HepG2 (cell line): ENCODE data around the gene GLIS1. TPM values are rescaled to one million over a fixed set of nuclear protein-coding genes. Genes with fewer than 3 reads are reported as not detected.

Source experiments
- ATAC-seq: fragments of 200-7000 bp; cut with Tn5 transposase; 3 replicates; pipeline ENCODE4 v1.9.1; 2020; ENCODE audit warnings: mild to moderate bottlenecking, moderate library complexity
- BruUV-seq: library from RNA; stranded (reverse); fragments of 400-500 nt; replicated peaks from 2 replicates; lab custom pipeline; 2021; lab: Mats Ljungman, UMichigan
- CTCF ChIA-PET: fragments of 300-600 bp; formaldehyde crosslinking; extraction: SDS; loops from one replicate; lab custom pipeline; 2021; ENCODE audit warnings: low total read pairs, inconsistent platforms, low intra/inter-chr PET ratio; lab: Yijun Ruan, JAX
- POLR2A ChIA-PET: fragments of 350-600 bp; sonication (Branson Sonifier 250); formaldehyde crosslinking; loops from one replicate; lab custom pipeline; 2020; ENCODE audit warnings: antibody characterized with exemption, inconsistent platforms; lab: Yijun Ruan, JAX
- DNase-seq: peaks from one replicate; pipeline ENCODE4 v3.0.0-alpha.2; 2015; ENCODE audit warnings: low spot score
- FAIRE-seq: peaks from 3 replicates; lab custom pipeline; 2011; peaks lifted over from hg19 to GRCh38; lab: Jason Lieb, UNC
- H2AFZ ChIP-seq: one replicate; pipeline ENCODE4 v1.6.1; 2011; ENCODE audit warnings: low read length, inconsistent platforms
- H3K27ac ChIP-seq: fragments of 300-600 bp; 3 replicates; pipeline ENCODE4 v1.8.0; 2011; ENCODE audit warnings: mixed run types, mild to moderate bottlenecking, mixed read lengths, low read length, inconsistent platforms; ENCODE audit not compliant: insufficient read depth; ENCODE audit errors: extremely low read length
- H3K27me3 ChIP-seq, 2 experiments: fragments of 200-600 bp in 1 of 2; 2 replicates in 1 of 2; 3 replicates in 1 of 2; pipeline versions ENCODE4 v1.6.0 to v1.8.0; 2011; ENCODE audit warnings: low read length in 2 of 2, mild to moderate bottlenecking in 2 of 2, moderate library complexity in 2 of 2, inconsistent platforms in 1 of 2; ENCODE audit not compliant: insufficient read depth in 2 of 2, control insufficient read depth in 1 of 2
- H3K36me3 ChIP-seq, 2 experiments: fragments of 200-600 bp in 1 of 2; replicated peaks in 1 of 2; 2 replicates in 1 of 2; 3 replicates in 1 of 2; pipeline versions ENCODE4 v1.5.1 to v1.8.0; 2011; ENCODE audit warnings: low read length in 2 of 2, inconsistent platforms in 1 of 2; ENCODE audit not compliant: insufficient read depth in 2 of 2, control insufficient read depth in 1 of 2
- H3K4me1 ChIP-seq: 2 replicates; pipeline ENCODE4 v1.5.1; 2012; ENCODE audit warnings: low read length, inconsistent platforms; ENCODE audit not compliant: insufficient read depth
- H3K4me2 ChIP-seq: 2 replicates; pipeline ENCODE4 v1.6.0; 2011; ENCODE audit warnings: low read depth, low read length, inconsistent platforms
- H3K4me3 ChIP-seq, 3 experiments: fragments of 200-600 bp in 1 of 3; sonication (generic), shearing (Covaris generic) in 1 of 3; replicated peaks in 1 of 3; 2 replicates each; pipeline ENCODE4 v1.5.1; 2011 to 2016; ENCODE audit warnings: low read length in 3 of 3, inconsistent platforms in 2 of 3, low read depth in 2 of 3, mild to moderate bottlenecking in 2 of 3, control low read depth in 1 of 3, mixed read lengths in 1 of 3; ENCODE audit not compliant: insufficient read depth in 1 of 3
- H3K79me2 ChIP-seq: one replicate; pipeline ENCODE4 v1.6.1; 2011; ENCODE audit warnings: low read length, inconsistent platforms; ENCODE audit not compliant: insufficient read depth
- H3K9ac ChIP-seq: 2 replicates; pipeline ENCODE4 v1.6.0; 2011; ENCODE audit warnings: mild to moderate bottlenecking, low read depth, low read length, inconsistent platforms; ENCODE audit not compliant: insufficient read depth
- H3K9me3 ChIP-seq: 2 replicates; pipeline ENCODE4 v1.5.1; 2012; ENCODE audit warnings: mild to moderate bottlenecking, low read length
- H4K20me1 ChIP-seq: 2 replicates; pipeline ENCODE4 v1.6.0; 2011; ENCODE audit warnings: inconsistent platforms, mild to moderate bottlenecking, low read length, moderate library complexity; ENCODE audit not compliant: insufficient read depth
- ARHGAP35 ChIP-seq: sonication (generic); formaldehyde crosslinking; IDR thresholded peaks from 2 replicates; pipeline ENCODE4 v1.9.0; 2022; ENCODE audit warnings: mild to moderate bottlenecking, inconsistent platforms, moderate library complexity, missing genetic modification reagents, borderline replicate concordance
- ARNTL ChIP-seq: sonication (generic); formaldehyde crosslinking; IDR thresholded peaks from 2 replicates; pipeline ENCODE4 v1.4.0; 2020; ENCODE audit warnings: mild to moderate bottlenecking, missing genetic modification reagents
- DMAP1 ChIP-seq: IDR thresholded peaks from 2 replicates; pipeline ENCODE4 v1.6.1; 2016
- NR2C2 ChIP-seq: sonication (generic); formaldehyde crosslinking; IDR thresholded peaks from 2 replicates; pipeline ENCODE4 v1.4.0; 2020; ENCODE audit warnings: missing genetic modification reagents, mild to moderate bottlenecking, moderate library complexity, borderline replicate concordance
- RXRA ChIP-seq: sonication (generic); formaldehyde crosslinking; IDR thresholded peaks from 2 replicates; pipeline ENCODE4 v1.5.1; 2020; ENCODE audit warnings: missing genetic modification reagents
- SNAI1 ChIP-seq: sonication (generic); formaldehyde crosslinking; IDR thresholded peaks from 2 replicates; pipeline ENCODE4 v1.5.0; 2020; ENCODE audit warnings: mild to moderate bottlenecking, missing genetic modification reagents, borderline replicate concordance
- SP1 ChIP-seq, 2 experiments: fragments of 450-650 bp in 1 of 2; sonication (generic) in 1 of 2; formaldehyde crosslinking in 1 of 2; IDR thresholded peaks; 2 replicates each; pipeline versions ENCODE4 v1.4.0 to v1.6.1; 2016 to 2020; ENCODE audit warnings: missing genetic modification reagents in 1 of 2
- TGIF2 ChIP-seq: IDR thresholded peaks from 2 replicates; pipeline ENCODE4 v1.6.1; 2016; ENCODE audit warnings: control low read depth, missing compliant biosample characterization
- TOPORS ChIP-seq: sonication (generic); formaldehyde crosslinking; IDR thresholded peaks from 2 replicates; pipeline ENCODE4 v1.8.0; 2023; ENCODE audit warnings: mild to moderate bottlenecking, missing genetic modification reagents
- ZNF24 ChIP-seq: fragments of 450-650 bp; IDR thresholded peaks from 2 replicates; pipeline ENCODE4 v1.6.1; 2017; ENCODE audit warnings: antibody characterized with exemption, mild to moderate bottlenecking
- ZNF510 ChIP-seq: sonication (generic); formaldehyde crosslinking; IDR thresholded peaks from 2 replicates; pipeline ENCODE4 v1.4.0; 2020; ENCODE audit warnings: low read depth, mild to moderate bottlenecking, missing genetic modification reagents
- ZNF691 ChIP-seq: sonication (generic); formaldehyde crosslinking; IDR thresholded peaks from 2 replicates; pipeline ENCODE4 v1.4.0; 2020; ENCODE audit warnings: missing genetic modification reagents, low read depth, mild to moderate bottlenecking, borderline replicate concordance
- WGBS: methylation state at CpG from one replicate; pipeline ENCODE4 v1.1.6; 2017; ENCODE audit warnings: low lambda C conversion rate; 5-methylcytosine and 5-hydroxymethylcytosine counted together
- in situ Hi-C: cut with HindIII; loops from 2 replicates; pipeline ENCODE4 v1.10.0; 2017; ENCODE audit warnings: low pct_unique_long_range_greater_than_20kb; ENCODE audit not compliant: extremely low pct_ligation_motif_present
- intact Hi-C: fragments of 100-400 bp; cut with micrococcal nuclease; formaldehyde crosslinking; loops from one replicate; pipeline ENCODE4 v1.10.0; 2022; ENCODE audit not compliant: unreplicated experiment
- polyA plus RNA-seq, 8 experiments: library from polyadenylated mRNA; depleted of rRNA in 3 of 8; stranded (reverse) in 7 of 8; unstranded in 1 of 8; fragments of >200 nt; fragmentation: Illumina TruSeq in 4 of 8; extraction: Trizol in 4 of 8; gene quantifications; 2 replicates each; pipeline versions ENCODE4 v1.2.1 to v1.2.3, GENCODE V29; 2011 to 2016; ENCODE audit warnings: low read depth in 4 of 8, missing spikeins in 1 of 8, mixed read lengths in 1 of 8; ENCODE audit not compliant: insufficient read depth in 1 of 8
- total RNA-seq, 5 experiments: library from RNA; depleted of rRNA; stranded (reverse); fragments of >200 nt; fragmentation: Illumina TruSeq; extraction: Trizol; gene quantifications; 2 replicates each; pipeline ENCODE4 v1.2.3, GENCODE V29; 2016; ENCODE audit warnings: low read depth in 1 of 5
- TF ChIP-seq, protein P1 (sequence below): sonication (generic); formaldehyde crosslinking; IDR thresholded peaks from 2 replicates; pipeline ENCODE4 v1.5.0; 2020; ENCODE audit warnings: missing genetic modification reagents

Gene GLIS1
- total and polyA plus RNA-seq, 2 of the 13 experiments (the other 11 are each of a cell fraction or from before 2014, with no cell fraction given): 0.03 TPM; not detected in 1

DNA sequence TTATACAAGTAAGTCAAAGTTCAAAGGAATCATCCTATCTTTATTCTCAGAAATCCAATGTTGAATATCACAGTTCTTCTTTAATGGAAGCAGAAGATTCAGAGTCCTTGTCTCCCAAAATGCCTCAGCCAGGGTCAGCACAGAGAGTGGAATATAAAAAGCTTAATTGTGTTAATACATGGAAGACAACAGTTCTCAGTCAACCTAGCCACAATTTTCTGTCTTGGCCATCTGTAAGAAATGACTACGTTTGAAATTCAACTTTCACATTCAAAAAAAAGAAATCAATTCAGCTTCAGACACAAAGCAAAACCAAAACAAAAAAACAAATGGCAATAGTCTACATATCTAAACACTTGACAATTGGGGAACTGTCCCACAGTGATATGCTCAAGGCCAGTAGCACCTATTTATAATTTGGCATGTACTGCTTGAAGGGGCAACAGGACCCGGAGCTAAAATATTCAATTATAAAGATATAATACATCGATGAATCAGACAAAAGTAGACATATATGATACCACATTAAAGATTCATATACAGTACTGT is 27.3 kb upstream of the GLIS1 start (continued):
- TF ChIP-seq ARHGAP35 (no peak), RXRA (no peak), ZNF510 (CRISPR knock-in tag) (no peak)
- TF ChIP-seq, protein P1, sequence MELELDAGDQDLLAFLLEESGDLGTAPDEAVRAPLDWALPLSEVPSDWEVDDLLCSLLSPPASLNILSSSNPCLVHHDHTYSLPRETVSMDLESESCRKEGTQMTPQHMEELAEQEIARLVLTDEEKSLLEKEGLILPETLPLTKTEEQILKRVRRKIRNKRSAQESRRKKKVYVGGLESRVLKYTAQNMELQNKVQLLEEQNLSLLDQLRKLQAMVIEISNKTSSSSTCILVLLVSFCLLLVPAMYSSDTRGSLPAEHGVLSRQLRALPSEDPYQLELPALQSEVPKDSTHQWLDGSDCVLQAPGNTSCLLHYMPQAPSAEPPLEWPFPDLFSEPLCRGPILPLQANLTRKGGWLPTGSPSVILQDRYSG: no peak

GRCh38 chr1:53765657-53766056 is 26.7 kb upstream of the GLIS1 start:
- in situ Hi-C loops (no loop called here), intact Hi-C loops (no loop called here)
- no peaks in the 10 kb centered on the region for H3K27me3 ChIP-seq
- FAIRE-seq (no peak), DNase-seq (no peak), ATAC-seq (no peak)
- H3K79me2 ChIP-seq: no peaks in the 10 kb centered on the region
- H3K4me2 ChIP-seq: no peak overlapping the region
- no TSS peak for BruUV-seq
- no peaks in the 10 kb centered on the region for H3K4me1 ChIP-seq
- H3K27ac ChIP-seq: no peak overlapping the region
- no peak for TF ChIP-seq ARNTL (CRISPR knock-in tag)
- no peak for TF ChIP-seq SNAI1 (CRISPR knock-in tag)
- no peak for TF ChIP-seq NR2C2 (CRISPR knock-in tag)
- no peak for TF ChIP-seq SP1 (IDR thresholded peaks at IDR 0.05)
- no peak for TF ChIP-seq SP1 (CRISPR knock-in tag; IDR thresholded peaks at IDR 0.05)
- TF ChIP-seq TGIF2 (CRISPR knock-in tag): no peak
- TF ChIP-seq TOPORS (CRISPR knock-in tag): no peak
- no peak for TF ChIP-seq ZNF691 (CRISPR knock-in tag)
- no peak for TF ChIP-seq ZNF24
- no peak for TF ChIP-seq DMAP1 (CRISPR knock-in tag)
- H2AFZ ChIP-seq: no peak overlapping the region
- H3K36me3 ChIP-seq: peaks cover 3 to 27% of the 10 kb centered on the region in 2 experiments
- H3K9ac ChIP-seq: no peak overlapping the region
- H3K4me3 ChIP-seq: no peak overlapping the region
- ChIA-PET CTCF (no interaction called here), POLR2A (no interaction called here)
- no peaks in the 10 kb centered on the region for H3K9me3 ChIP-seq
- 100% methylated on average over 1 of the region's 1 CpG for WGBS
- no peaks in the 10 kb centered on the region for H4K20me1 ChIP-seq
